Transverse colon (tissue), 4 donors: ENCODE results near the gene BACH2. TPM values are rescaled to one million over a fixed set of nuclear protein-coding genes. Genes with fewer than 3 reads are reported as not detected.
"Not testable (repeated sequence)": the region's sequence is repeated elsewhere in the genome, so short reads cannot be mapped to it uniquely, and the experiment has no call there.

ENCODE experiments used
- DNase-seq: peaks from one replicate; pipeline ENCODE4 v3.0.0-alpha.2; 2019
- H3K27ac ChIP-seq, 4 donors: fragments of 200-600 bp; sonication (generic); 2 replicates each; pipeline ENCODE4 v1.5.1; 2016 to 2018; ENCODE audit warnings: inconsistent platforms in 4 of 4
- H3K27me3 ChIP-seq: fragments of 200-600 bp; sonication (generic); 2 replicates; pipeline ENCODE4 v1.5.1; 2017; ENCODE audit warnings: inconsistent platforms
- H3K36me3 ChIP-seq, 4 donors: fragments of 200-600 bp; sonication (generic); 2 replicates each; pipeline ENCODE4 v1.5.1; 2017 to 2019; ENCODE audit warnings: inconsistent platforms in 4 of 4
- H3K4me1 ChIP-seq, 4 donors: fragments of 200-600 bp; sonication (generic); 2 replicates each; pipeline ENCODE4 v1.5.1; 2017 to 2020; ENCODE audit warnings: inconsistent platforms in 4 of 4
- H3K4me3 ChIP-seq, 4 donors: fragments of 200-600 bp; sonication (generic); 1 replicate in 1 of 4; 2 replicates in 3 of 4; pipeline versions ENCODE4 v1.5.1 to v1.6.1; 2017 to 2019; ENCODE audit warnings: inconsistent platforms in 4 of 4
- H3K9me3 ChIP-seq, 2 donors: fragments of 200-600 bp; sonication (generic); 2 replicates each; pipeline ENCODE4 v1.5.1; 2017 to 2019; ENCODE audit warnings: inconsistent platforms in 2 of 2
- CTCF ChIP-seq, 5 experiments: fragments of 200-600 bp in 3 of 5; fragments of 450-650 bp in 2 of 5; sonication (generic) in 3 of 5; IDR thresholded peaks; 1 replicate in 2 of 5; 2 replicates in 3 of 5; pipeline ENCODE4 v1.5.1; 2016 to 2017; ENCODE audit warnings: antibody characterized with exemption in 5 of 5, inconsistent platforms in 3 of 5, mild to moderate bottlenecking in 2 of 5, moderate library complexity in 1 of 5
- EP300 ChIP-seq: sonication (generic); formaldehyde crosslinking; IDR thresholded peaks from one replicate; pipeline ENCODE4 v1.6.1; 2017; ENCODE audit warnings: antibody characterized with exemption, low read depth
- POLR2A ChIP-seq: fragments of 450-650 bp; IDR thresholded peaks from one replicate; pipeline ENCODE4 v1.6.1; 2016; ENCODE audit warnings: antibody characterized with exemption, mild to moderate bottlenecking, moderate library complexity
- POLR2AphosphoS5 ChIP-seq, 3 donors: sonication (generic); formaldehyde crosslinking; IDR thresholded peaks; one replicate each; pipeline ENCODE4 v1.6.1; 2016; ENCODE audit warnings: antibody characterized with exemption in 3 of 3
- WGBS, 2 donors: methylation state at CpG; one replicate each; pipeline ENCODE4 v1.1.5; 2018; ENCODE audit warnings: low coverage in 1 of 2; 5-methylcytosine and 5-hydroxymethylcytosine counted together
- in situ Hi-C, 4 donors: fragments of 200-750 bp; cut with MboI; loops; one replicate each; pipeline versions ENCODE4 v1.15.0 to v1.15.1; 2017; ENCODE audit warnings: low sequenced_read_pairs in 3 of 4, low pct_ligation_motif_present in 1 of 4, low pct_unique_long_range_greater_than_20kb in 1 of 4
- intact Hi-C: fragments of 100-400 bp; cut with DNase I; formaldehyde crosslinking; loops from one replicate; pipeline ENCODE4 v1.15.1; 2023; ENCODE audit warnings: low total_unique reads
- total RNA-seq, 4 donors: library from RNA; depleted of rRNA; stranded (reverse); fragments of >200 nt; gene quantifications; one replicate each; pipeline ENCODE4 v1.1.0, GENCODE V29; 2016

Gene BACH2
- total RNA-seq, 4 donors from 2014 or later = 0.20 to 7.5 (median 2.4) TPM

- Histone ChIP-seq H3K9me3 (no peaks in the 10 kb centered on the region), H3K4me3 (no peak within 1 kb of the TSS), H3K27ac (no peak within 1 kb of the TSS), H3K4me1 (no peaks in the 10 kb centered on the region), H3K27me3 (peaks cover 41% of the 10 kb centered on the region), H3K36me3 (no peaks in the 10 kb centered on the region)
- TF ChIP-seq CTCF (IDR thresholded peaks at IDR 0.05) = no peak
- no peak for TF ChIP-seq EP300
- TF ChIP-seq POLR2A = no peak
- TF ChIP-seq POLR2AphosphoS5 (IDR thresholded peaks at IDR 0.05) = no peak
- in situ Hi-C loops = no loop called here
- intact Hi-C loops = no loop called here
- no peak for DNase-seq
- 94% methylated on average over 1 of the region's 1 CpG; no CpG with 5 or more reads in 1 of the 2 donors for WGBS, 2 donors
Observed at GRCh38 chr6:89894169-89894568, 402.5 kb downstream of the BACH2 start, which contains the start of gene GJA10. TSS of gene GJA10 (plus strand) at chr6:89894469. CDS start at chr6:89894469, 0 bp downstream.

- H3K4me1 ChIP-seq, intact Hi-C loops, in situ Hi-C loops, H3K4me3 ChIP-seq, H3K27ac ChIP-seq, DNase-seq, H3K36me3 ChIP-seq, H3K9me3 ChIP-seq: not testable (repeated sequence)
- H3K27me3 ChIP-seq = peaks cover 57% of the 10 kb centered on the region
- WGBS, 2 donors = 74 to 86% methylated on average over 5 to 8 of the region's 8 CpGs
Observed at GRCh38 chr6:89892577-89892976, 404.1 kb downstream of the BACH2 start.

- H3K27ac ChIP-seq, H3K36me3 ChIP-seq, H3K4me1 ChIP-seq, in situ Hi-C loops, intact Hi-C loops, DNase-seq, H3K9me3 ChIP-seq, H3K4me3 ChIP-seq: not testable (repeated sequence)
- 6 to 27% methylated on average over 3 to 11 of the region's 11 CpGs for WGBS, 2 donors
- H3K27me3 ChIP-seq = peaks cover 59% of the 10 kb centered on the region
Observed at GRCh38 chr6:89890845-89891528, 405.7 kb downstream of the BACH2 start.

- DNase-seq = no peak
- Histone ChIP-seq H3K36me3 (no peaks in the 10 kb centered on the region), H3K4me1 (no peaks in the 10 kb centered on the region), H3K27ac (no peak overlapping the region), H3K27me3 (peaks cover 58% of the 10 kb centered on the region), H3K4me3 (no peak overlapping the region), H3K9me3 (no peaks in the 10 kb centered on the region)
- intact Hi-C loops = no loop called here
- TF ChIP-seq CTCF (IDR thresholded peaks at IDR 0.05) (no peak), POLR2A (no peak), EP300 (no peak), POLR2AphosphoS5 (IDR thresholded peaks at IDR 0.05) (no peak)
- WGBS, 2 donors = 43 to 55% methylated on average over 3 of the region's 3 CpGs
- in situ Hi-C loops = no loop called here
Observed at GRCh38 chr6:89888871-89889270, 407.8 kb downstream of the BACH2 start.

GRCh38 chr6:89888138-89888514 is 408.5 kb downstream of the BACH2 start:
- DNase-seq = no peak
- in situ Hi-C loops (no loop called here), intact Hi-C loops (no loop called here)
- Histone ChIP-seq H3K4me1 (no peaks in the 10 kb centered on the region), H3K9me3 (no peaks in the 10 kb centered on the region), H3K27ac (no peak overlapping the region), H3K27me3 (peaks cover 51% of the 10 kb centered on the region), H3K36me3 (no peaks in the 10 kb centered on the region), H3K4me3 (no peak overlapping the region)
- TF ChIP-seq POLR2AphosphoS5 (IDR thresholded peaks at IDR 0.05) = no peak
- TF ChIP-seq CTCF (IDR thresholded peaks at IDR 0.05) = no peak
- no peak for TF ChIP-seq POLR2A
- TF ChIP-seq EP300 = no peak
- 87 to 88% methylated on average over 7 of the region's 7 CpGs for WGBS, 2 donors
